ENCODE data around the gene ARHGAP4.

- no peak for TF ChIP-seq CTCF (IDR thresholded peaks at IDR 0.05 in 2 of 3, conservative IDR thresholded peaks at IDR 0.05 in 1 of 3; ENCODE audit: borderline replicate concordance in 1 of 3, insufficient read depth in 1 of 3, low read depth in 2 of 3, low read length in 2 of 3)
- no peak for TF ChIP-seq YY1 (IDR thresholded peaks at IDR 0.05; ENCODE audit: extremely low read depth, insufficient replicate concordance, low read depth, low read length)
- no peak for TF ChIP-seq TCF7L2 (IDR thresholded peaks at IDR 0.05; ENCODE audit: borderline replicate concordance, extremely low read depth, insufficient read depth, insufficient read length)
- no peak for TF ChIP-seq EZH2phosphoT487 (IDR thresholded peaks at IDR 0.05; ENCODE audit: borderline replicate concordance)
- no peak for TF ChIP-seq ZNF274 (IDR thresholded peaks at IDR 0.05; ENCODE audit: low read depth, low read length)
- no peak for TF ChIP-seq REST (IDR thresholded peaks at IDR 0.05; ENCODE audit: low read depth)
- no peak for TF ChIP-seq EZH2 (IDR thresholded peaks at IDR 0.05)
- TF ChIP-seq RAD21 (IDR thresholded peaks at IDR 0.05; ENCODE audit: low read depth): no peak
Measured at GRCh38 chrX:153921070-153921469, 5.0 kb downstream of the ARHGAP4 start.
